ENCODE results near the gene PTPRK.

Gene PTPRK

GRCh38 chr6:128337619-128338018 lies 182.8 kb downstream of the PTPRK start:
- no peak for DNase-seq

GRCh38 chr6:128336436-128337095 lies 183.8 kb downstream of the PTPRK start:
- no peak for DNase-seq

GRCh38 chr6:128335963-128336362 lies 184.4 kb downstream of the PTPRK start:
- no peak for DNase-seq

GRCh38 chr6:128333581-128334223 lies 186.7 kb downstream of the PTPRK start:
- no peak for DNase-seq

GRCh38 chr6:128327890-128328289 lies 192.5 kb downstream of the PTPRK start:
- DNase-seq: peak; percentile 69

- no peak for DNase-seq
These were observed 197.4 kb downstream of the PTPRK start for GRCh38 chr6:128323011-128323410.

GRCh38 chr6:128319946-128320345 lies 200.5 kb downstream of the PTPRK start:
- DNase-seq: no peak

- DNase-seq: no peak
These were observed 201.2 kb downstream of the PTPRK start for GRCh38 chr6:128319157-128319556.

- no peak for DNase-seq
These were observed 204.0 kb downstream of the PTPRK start for GRCh38 chr6:128316258-128316929.

- DNase-seq: no peak
These were observed 206.2 kb downstream of the PTPRK start for GRCh38 chr6:128314190-128314589.

GRCh38 chr6:128311944-128312570 lies 208.3 kb downstream of the PTPRK start:
- peak; percentile 4 for DNase-seq

GRCh38 chr6:128310451-128310850 lies 209.9 kb downstream of the PTPRK start:
- DNase-seq: peak; percentile 3

GRCh38 chr6:128307671-128308070 lies 212.7 kb downstream of the PTPRK start:
- DNase-seq: no peak

GRCh38 chr6:128305976-128306375 lies 214.4 kb downstream of the PTPRK start:
- DNase-seq: no peak

- DNase-seq: no peak
These were observed 215.2 kb downstream of the PTPRK start for GRCh38 chr6:128305228-128305627.

- DNase-seq: peak; percentile 24
These were observed 216.5 kb downstream of the PTPRK start for GRCh38 chr6:128303870-128304269.

- no peak for DNase-seq
These were observed 217.5 kb downstream of the PTPRK start for GRCh38 chr6:128302942-128303341.

- DNase-seq: no peak
These were observed 224.7 kb downstream of the PTPRK start for GRCh38 chr6:128295670-128296069.

GRCh38 chr6:128290221-128290620 lies 230.2 kb downstream of the PTPRK start:
- no peak for DNase-seq

- no peak for DNase-seq
These were observed 236.3 kb downstream of the PTPRK start for GRCh38 chr6:128284128-128284527.

- no peak for DNase-seq
These were observed 237.4 kb downstream of the PTPRK start for GRCh38 chr6:128282961-128283360.

- DNase-seq: no peak
These were observed 239.4 kb downstream of the PTPRK start for GRCh38 chr6:128280960-128281359.

GRCh38 chr6:128280066-128280465 lies 240.3 kb downstream of the PTPRK start:
- DNase-seq: no peak

GRCh38 chr6:128278836-128279235 lies 241.6 kb downstream of the PTPRK start:
- DNase-seq: no peak

Data from hematopoietic multipotent progenitor cell treated with erythropoietin and hydrocortisone succinate and interleukin-3 and kit ligand, for 6 days (in vitro differentiated cells).